ENCODE measurements around the gene SEC14L5.
A peak's percentile ranks its signal among the peaks of the same experiment; 100 is the strongest.

SEC14L5 gene

DNA sequence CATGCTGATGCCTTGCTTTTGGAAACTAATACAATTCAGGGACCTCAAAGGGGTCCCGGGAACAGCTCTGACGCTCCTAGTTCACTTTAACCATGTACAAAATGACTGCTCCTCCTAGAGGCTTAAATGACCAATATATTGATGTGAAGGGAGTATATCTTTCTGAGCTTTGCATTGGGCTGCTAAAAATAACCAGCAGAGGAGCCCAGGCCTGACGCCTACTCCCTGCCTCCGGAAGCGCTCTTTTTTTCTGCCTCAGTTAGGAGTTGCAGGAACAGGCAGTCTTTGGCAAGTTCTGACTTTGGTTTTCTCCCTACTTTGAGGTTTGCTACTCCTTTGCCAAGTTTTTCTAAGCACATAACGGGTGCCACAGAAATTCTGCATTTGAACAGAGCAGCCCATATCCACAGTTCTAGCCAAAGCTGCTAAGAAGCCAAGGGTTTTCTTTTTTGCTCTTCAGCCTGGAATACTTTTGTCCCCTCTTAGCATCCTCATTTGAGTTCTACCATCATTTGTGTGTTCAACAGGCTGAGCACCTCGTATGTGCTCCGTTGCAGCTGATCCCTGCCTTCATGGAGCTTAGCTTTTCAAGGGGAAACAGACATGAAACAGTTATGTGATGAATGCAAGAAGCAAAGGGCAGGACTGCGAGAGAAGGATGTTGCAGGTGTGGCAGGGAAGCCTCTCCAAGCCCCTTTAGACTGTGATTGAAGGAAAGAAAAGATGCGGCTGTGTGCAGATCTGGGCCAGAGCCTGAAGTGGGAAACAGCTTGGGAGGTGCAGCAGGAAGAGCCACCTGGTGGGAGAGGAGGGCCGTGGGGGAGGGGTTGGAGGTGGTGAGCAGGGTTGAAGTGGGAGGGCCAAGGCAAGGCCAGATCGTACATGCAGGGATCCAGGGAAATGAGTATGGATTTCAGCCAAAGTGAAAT, 78.4 kb downstream of the SEC14L5 start:
- H3K4me3 ChIP-seq (ENCODE audit: low read length): no peak overlapping the region
- H3K79me2 ChIP-seq (ENCODE audit: low read length): no peaks in the 10 kb centered on the region
- H4K20me1 ChIP-seq (ENCODE audit: insufficient read depth, low read length): no peaks in the 10 kb centered on the region
- no peaks in the 10 kb centered on the region for H3K9me3 ChIP-seq (replicated peaks; ENCODE audit: insufficient read depth, low read length)
- H2AFZ ChIP-seq (ENCODE audit: low read length): no peak overlapping the region
- H3K9ac ChIP-seq (ENCODE audit: low read length): no peak overlapping the region
- no peaks in the 10 kb centered on the region for H3K36me3 ChIP-seq (replicated peaks; ENCODE audit: insufficient read depth, low read length)
- peaks cover 13% of the 10 kb centered on the region for H3K4me1 ChIP-seq (ENCODE audit: low read length)
- H3K27ac ChIP-seq (ENCODE audit: low read length): no peak overlapping the region
- no peak overlapping the region for H3K4me2 ChIP-seq (ENCODE audit: low read depth, low read length)
- DNase-seq: no peak
- H3K9me2 ChIP-seq (replicated peaks; ENCODE audit: insufficient read depth, low read length): no peaks in the 10 kb centered on the region
- TF ChIP-seq EZH2 (optimal IDR thresholded peaks at IDR 0.05; ENCODE audit: low read depth, low read length) (no peak), EZH2phosphoT487 (IDR thresholded peaks at IDR 0.05; ENCODE audit: low read length) (no peak)
- TF ChIP-seq, protein P1, sequence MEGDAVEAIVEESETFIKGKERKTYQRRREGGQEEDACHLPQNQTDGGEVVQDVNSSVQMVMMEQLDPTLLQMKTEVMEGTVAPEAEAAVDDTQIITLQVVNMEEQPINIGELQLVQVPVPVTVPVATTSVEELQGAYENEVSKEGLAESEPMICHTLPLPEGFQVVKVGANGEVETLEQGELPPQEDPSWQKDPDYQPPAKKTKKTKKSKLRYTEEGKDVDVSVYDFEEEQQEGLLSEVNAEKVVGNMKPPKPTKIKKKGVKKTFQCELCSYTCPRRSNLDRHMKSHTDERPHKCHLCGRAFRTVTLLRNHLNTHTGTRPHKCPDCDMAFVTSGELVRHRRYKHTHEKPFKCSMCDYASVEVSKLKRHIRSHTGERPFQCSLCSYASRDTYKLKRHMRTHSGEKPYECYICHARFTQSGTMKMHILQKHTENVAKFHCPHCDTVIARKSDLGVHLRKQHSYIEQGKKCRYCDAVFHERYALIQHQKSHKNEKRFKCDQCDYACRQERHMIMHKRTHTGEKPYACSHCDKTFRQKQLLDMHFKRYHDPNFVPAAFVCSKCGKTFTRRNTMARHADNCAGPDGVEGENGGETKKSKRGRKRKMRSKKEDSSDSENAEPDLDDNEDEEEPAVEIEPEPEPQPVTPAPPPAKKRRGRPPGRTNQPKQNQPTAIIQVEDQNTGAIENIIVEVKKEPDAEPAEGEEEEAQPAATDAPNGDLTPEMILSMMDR (IDR thresholded peaks at IDR 0.05; ENCODE audit: low read length): no peak
- H3F3A ChIP-seq (ENCODE audit: insufficient read depth, low read length): peaks cover 5% of the 10 kb centered on the region; the same call in 1 of the 2 replicates
- peaks cover 3% of the 10 kb centered on the region for H3K27me3 ChIP-seq (replicated peaks; ENCODE audit: insufficient read depth, low read length)

DNA sequence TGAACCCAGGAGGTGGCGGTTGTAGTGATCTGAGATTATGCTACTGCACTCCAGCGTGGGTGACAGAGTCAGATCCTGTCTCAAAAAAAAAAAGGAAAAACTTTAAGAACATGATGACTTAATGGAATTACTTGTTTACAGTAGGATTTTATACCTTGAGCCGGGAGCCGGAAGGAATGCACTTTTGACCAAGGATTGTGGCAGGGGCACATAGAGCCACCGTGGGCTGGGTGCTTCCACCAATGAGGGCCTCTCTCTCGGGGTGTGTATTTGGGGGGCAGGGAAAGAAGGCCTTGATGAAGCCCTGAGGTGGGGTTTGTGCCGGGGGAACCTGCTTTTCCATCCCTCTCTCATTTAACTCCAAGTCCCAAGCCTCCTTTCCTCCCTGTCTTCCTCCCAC, 82.3 kb downstream of the SEC14L5 start:
- DNase-seq: no peak
- Histone ChIP-seq H3F3A (ENCODE audit: insufficient read depth, low read length) (peaks cover 13% of the 10 kb centered on the region), H2AFZ (ENCODE audit: low read length) (no peak overlapping the region), H3K9me2 (replicated peaks; ENCODE audit: insufficient read depth, low read length) (no peaks in the 10 kb centered on the region), H3K4me3 (ENCODE audit: low read length) (no peak overlapping the region), H3K79me2 (ENCODE audit: low read length) (no peaks in the 10 kb centered on the region), H3K27me3 (replicated peaks; ENCODE audit: insufficient read depth, low read length) (peaks cover 3% of the 10 kb centered on the region), H3K4me2 (ENCODE audit: low read depth, low read length) (no peak overlapping the region), H3K4me1 (ENCODE audit: low read length) (peaks cover 21% of the 10 kb centered on the region), H4K20me1 (ENCODE audit: insufficient read depth, low read length) (no peaks in the 10 kb centered on the region), H3K36me3 (replicated peaks; ENCODE audit: insufficient read depth, low read length) (no peaks in the 10 kb centered on the region), H3K27ac (ENCODE audit: low read length) (no peak overlapping the region), H3K9me3 (replicated peaks; ENCODE audit: insufficient read depth, low read length) (no peaks in the 10 kb centered on the region), H3K9ac (ENCODE audit: low read length) (no peak overlapping the region)
- TF ChIP-seq EZH2phosphoT487 (IDR thresholded peaks at IDR 0.05; ENCODE audit: low read length): no peak
- TF ChIP-seq, protein P1 (IDR thresholded peaks at IDR 0.05; ENCODE audit: low read length): no peak
- TF ChIP-seq EZH2 (optimal IDR thresholded peaks at IDR 0.05; ENCODE audit: low read depth, low read length): no peak

DNA sequence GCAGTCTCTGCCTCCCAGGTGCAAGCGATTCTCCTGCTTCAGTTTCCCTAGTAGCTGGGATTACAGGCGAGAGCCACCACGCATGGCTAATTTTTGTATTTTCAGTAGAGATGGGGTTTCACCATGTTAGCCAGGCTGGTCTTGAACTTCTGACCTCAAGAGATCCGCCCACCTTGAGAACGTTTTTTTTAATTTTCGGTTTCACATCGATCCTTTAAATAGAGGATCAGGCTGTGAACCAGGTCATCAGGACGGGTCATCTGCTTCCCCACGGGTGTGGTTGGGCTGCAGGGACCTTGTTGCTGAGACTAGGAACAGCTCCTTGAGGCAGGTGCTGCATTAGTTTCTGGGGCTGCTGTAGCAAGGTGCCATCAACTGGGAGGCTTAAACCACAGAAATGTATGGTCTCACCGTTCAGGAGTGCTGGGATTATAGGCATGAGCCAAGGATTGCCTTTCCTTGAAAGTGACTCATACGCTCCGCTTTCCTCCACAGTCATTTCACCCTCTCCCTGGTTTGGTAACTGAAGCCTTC, 83.5 kb downstream of the SEC14L5 start:
- Histone ChIP-seq H3K79me2 (ENCODE audit: low read length) (no peaks in the 10 kb centered on the region), H3K36me3 (replicated peaks; ENCODE audit: insufficient read depth, low read length) (no peaks in the 10 kb centered on the region), H3K9ac (ENCODE audit: low read length) (no peak overlapping the region), H4K20me1 (ENCODE audit: insufficient read depth, low read length) (no peaks in the 10 kb centered on the region), H3K27me3 (replicated peaks; ENCODE audit: insufficient read depth, low read length) (peaks cover 3% of the 10 kb centered on the region), H3K4me3 (ENCODE audit: low read length) (no peak overlapping the region), H3K4me1 (ENCODE audit: low read length) (peaks cover 19% of the 10 kb centered on the region), H3K9me2 (replicated peaks; ENCODE audit: insufficient read depth, low read length) (no peaks in the 10 kb centered on the region), H2AFZ (ENCODE audit: low read length) (no peak overlapping the region), H3K9me3 (replicated peaks; ENCODE audit: insufficient read depth, low read length) (no peaks in the 10 kb centered on the region), H3K4me2 (ENCODE audit: low read depth, low read length) (peak overlapping the region; percentile 37; the same call in 1 of the 2 replicates), H3F3A (ENCODE audit: insufficient read depth, low read length) (peaks cover 13% of the 10 kb centered on the region), H3K27ac (ENCODE audit: low read length) (0 out of 2 replicates have a peak overlapping the region, but pooled peaks have one; percentile 29)
- DNase-seq: peak; percentile 90
- TF ChIP-seq EZH2phosphoT487 (IDR thresholded peaks at IDR 0.05; ENCODE audit: low read length): no peak
- no peak for TF ChIP-seq EZH2 (optimal IDR thresholded peaks at IDR 0.05; ENCODE audit: low read depth, low read length)
- TF ChIP-seq, protein P1 (IDR thresholded peaks at IDR 0.05; ENCODE audit: low read length): no peak

Data from MM.1S (cell line).